ENCODE results near the gene PCBP4.

PCBP4 gene

GRCh38 chr3:51968170-51968775 is 1.0 kb upstream of the PCBP4 start:
- H2AFZ ChIP-seq (ENCODE audit: low read depth) = no peak overlapping the region
- no peaks in the 10 kb centered on the region for H3K36me3 ChIP-seq (ENCODE audit: insufficient read depth)
- H3K4me3 ChIP-seq (IDR thresholded peaks at IDR 0.05; ENCODE audit: insufficient read depth, low read depth, low read length) = no peak overlapping the region
- no peaks in the 10 kb centered on the region for H3K4me1 ChIP-seq (ENCODE audit: low read depth, poor library complexity, severe bottlenecking)
- no peak for TF ChIP-seq CTCF (conservative IDR thresholded peaks at IDR 0.05; ENCODE audit: low read depth, low read length)
- H3K9ac ChIP-seq = no peak overlapping the region
- H4K20me1 ChIP-seq (ENCODE audit: insufficient read depth) = no peaks in the 10 kb centered on the region
- no peaks in the 10 kb centered on the region for H3K27me3 ChIP-seq (ENCODE audit: insufficient read depth, low read depth)
- peak overlapping the region; percentile 68; the same call in 1 of the 2 replicates for H3K4me2 ChIP-seq
- H3K79me2 ChIP-seq (ENCODE audit: insufficient read depth, low read depth) = 0 out of 2 replicates have a peak, but pooled peaks cover 2% of the 10 kb centered on the region
- no peak overlapping the region for H3K27ac ChIP-seq

- peak overlapping the region; percentile 51; the same call in 1 of the 2 replicates for H3K9ac ChIP-seq
Observed at GRCh38 chr3:51966922-51967383, 301 bp downstream of the PCBP4 start.

GRCh38 chr3:51966486-51966885 is 768 bp downstream of the PCBP4 start:
- H3K9ac ChIP-seq = peak overlapping the region; percentile 51; the same call in 1 of the 2 replicates
- H2AFZ ChIP-seq (ENCODE audit: low read depth) = peak overlapping the region; percentile 67; the same call in 1 of the 2 replicates
- H3K36me3 ChIP-seq (ENCODE audit: insufficient read depth) = no peaks in the 10 kb centered on the region
- H3K4me1 ChIP-seq (ENCODE audit: low read depth, poor library complexity, severe bottlenecking) = no peaks in the 10 kb centered on the region
- no peak overlapping the region for H3K4me3 ChIP-seq (IDR thresholded peaks at IDR 0.05; ENCODE audit: insufficient read depth, low read depth, low read length)
- H4K20me1 ChIP-seq (ENCODE audit: insufficient read depth) = no peaks in the 10 kb centered on the region
- no peak overlapping the region for H3K27ac ChIP-seq
- H3K27me3 ChIP-seq (ENCODE audit: insufficient read depth, low read depth) = no peaks in the 10 kb centered on the region
- TF ChIP-seq CTCF (conservative IDR thresholded peaks at IDR 0.05; ENCODE audit: low read depth, low read length) = no peak
- H3K79me2 ChIP-seq (ENCODE audit: insufficient read depth, low read depth) = no peaks in the 10 kb centered on the region
- H3K4me2 ChIP-seq = peak overlapping the region; percentile 48

More at GRCh38 chr3:51966922-51967383, 301 bp downstream of the PCBP4 start:
- no peak for TF ChIP-seq CTCF (conservative IDR thresholded peaks at IDR 0.05; ENCODE audit: low read depth, low read length)
- H3K36me3 ChIP-seq (ENCODE audit: insufficient read depth) = no peaks in the 10 kb centered on the region
- peak overlapping the region; percentile 67; the same call in 1 of the 2 replicates for H2AFZ ChIP-seq (ENCODE audit: low read depth)
- no peak overlapping the region for H3K27ac ChIP-seq
- no peak overlapping the region for H3K4me3 ChIP-seq (IDR thresholded peaks at IDR 0.05; ENCODE audit: insufficient read depth, low read depth, low read length)
- H3K4me1 ChIP-seq (ENCODE audit: low read depth, poor library complexity, severe bottlenecking) = no peaks in the 10 kb centered on the region
- H3K79me2 ChIP-seq (ENCODE audit: insufficient read depth, low read depth) = no peaks in the 10 kb centered on the region
- no peaks in the 10 kb centered on the region for H4K20me1 ChIP-seq (ENCODE audit: insufficient read depth)
- peak overlapping the region; percentile 48 for H3K4me2 ChIP-seq
- no peaks in the 10 kb centered on the region for H3K27me3 ChIP-seq (ENCODE audit: insufficient read depth, low read depth)

GRCh38 chr3:51966016-51966415 is 1.2 kb downstream of the PCBP4 start:
- no peak overlapping the region for H3K9ac ChIP-seq
- H3K4me2 ChIP-seq = no peak overlapping the region
- H3K27ac ChIP-seq = no peak overlapping the region
- H4K20me1 ChIP-seq (ENCODE audit: insufficient read depth) = no peaks in the 10 kb centered on the region
- TF ChIP-seq CTCF (conservative IDR thresholded peaks at IDR 0.05; ENCODE audit: low read depth, low read length) = no peak
- no peak overlapping the region for H3K4me3 ChIP-seq (IDR thresholded peaks at IDR 0.05; ENCODE audit: insufficient read depth, low read depth, low read length)
- no peaks in the 10 kb centered on the region for H3K27me3 ChIP-seq (ENCODE audit: insufficient read depth, low read depth)
- H2AFZ ChIP-seq (ENCODE audit: low read depth) = no peak overlapping the region
- H3K36me3 ChIP-seq (ENCODE audit: insufficient read depth) = no peaks in the 10 kb centered on the region
- H3K79me2 ChIP-seq (ENCODE audit: insufficient read depth, low read depth) = no peaks in the 10 kb centered on the region
- no peaks in the 10 kb centered on the region for H3K4me1 ChIP-seq (ENCODE audit: low read depth, poor library complexity, severe bottlenecking)
